Activated T-cell treated with anti-CD3 and anti-CD28 coated beads for 24 hours (primary cell): Measurements from ENCODE around the gene LRP1.

ENCODE experiments used
- DNase-seq: peaks from one replicate; pipeline ENCODE4 v3.0.0-alpha.2; 2020; ENCODE audit warnings: low read depth

Gene LRP1

DNA sequence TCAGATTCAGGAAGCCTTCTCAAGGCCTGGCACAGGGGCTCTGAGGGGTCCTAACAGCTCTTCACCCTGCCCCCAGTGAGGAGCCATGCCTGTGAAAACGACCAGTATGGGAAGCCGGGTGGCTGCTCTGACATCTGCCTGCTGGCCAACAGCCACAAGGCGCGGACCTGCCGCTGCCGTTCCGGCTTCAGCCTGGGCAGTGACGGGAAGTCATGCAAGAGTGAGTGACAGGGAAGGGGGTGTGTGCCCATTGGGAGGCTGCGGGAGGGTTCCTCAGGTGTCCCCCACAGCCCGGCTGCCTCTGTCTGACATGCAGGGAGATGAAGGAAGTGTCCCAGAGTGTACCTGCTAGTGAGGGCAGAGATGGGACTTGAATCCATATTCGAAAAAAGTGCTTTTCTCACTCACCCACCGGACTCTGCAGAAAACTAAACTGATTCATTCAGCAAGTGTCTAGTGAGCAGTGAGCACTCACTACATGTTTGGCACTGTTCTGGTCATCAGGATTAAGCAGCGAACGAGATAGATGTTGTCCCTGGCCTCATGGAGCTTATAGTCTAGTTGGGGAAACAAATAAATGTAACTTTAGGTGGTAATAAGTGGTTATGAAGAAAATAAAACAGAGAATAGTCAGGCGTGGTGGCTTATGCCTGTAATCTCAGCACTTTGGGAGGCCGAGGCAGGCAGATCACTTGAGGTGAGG lies 28.6 kb downstream of the LRP1 start:
- no peak for DNase-seq

DNA sequence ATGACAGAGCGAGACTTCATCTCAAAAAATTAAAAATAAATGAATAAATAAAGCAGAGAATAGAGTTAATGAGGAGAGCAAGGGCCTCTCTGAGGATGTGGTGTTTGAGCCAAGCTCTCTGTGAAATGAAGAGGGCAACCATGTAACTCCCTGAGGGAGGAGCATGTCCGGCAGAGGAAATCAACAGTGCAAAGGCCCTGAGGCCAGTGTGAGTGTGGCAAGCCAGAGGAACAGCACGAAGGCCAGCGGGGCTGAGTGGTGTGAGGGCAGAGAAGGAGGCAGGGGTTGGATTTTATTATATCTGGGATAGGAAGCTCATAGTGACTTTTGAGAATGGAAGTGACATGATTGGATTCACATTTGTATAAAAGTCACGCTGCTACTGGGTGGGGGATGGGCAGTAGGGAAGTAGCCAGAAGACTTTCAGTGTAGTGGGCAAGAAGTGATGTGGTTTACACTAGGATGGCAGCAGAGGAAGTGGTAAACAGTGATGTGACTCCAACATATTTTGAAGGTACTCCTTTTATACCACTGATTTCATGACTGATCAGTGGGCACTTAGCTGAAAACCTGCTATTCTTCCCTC lies 29.4 kb downstream of the LRP1 start:
- no peak for DNase-seq

DNA sequence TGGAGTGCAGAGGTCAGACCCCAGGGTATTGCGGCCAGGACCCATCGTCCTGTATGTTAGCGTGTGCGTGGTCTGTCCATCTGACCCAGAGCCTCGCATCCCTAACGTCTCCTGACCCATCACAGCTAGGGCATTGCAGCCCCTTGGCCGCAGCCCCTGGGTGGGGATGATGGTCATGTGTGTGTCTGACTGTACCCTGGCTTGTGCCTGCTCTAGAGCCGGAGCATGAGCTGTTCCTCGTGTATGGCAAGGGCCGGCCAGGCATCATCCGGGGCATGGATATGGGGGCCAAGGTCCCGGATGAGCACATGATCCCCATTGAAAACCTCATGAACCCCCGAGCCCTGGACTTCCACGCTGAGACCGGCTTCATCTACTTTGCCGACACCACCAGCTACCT lies 29.9 kb downstream of the LRP1 start:
- no peak for DNase-seq

DNA sequence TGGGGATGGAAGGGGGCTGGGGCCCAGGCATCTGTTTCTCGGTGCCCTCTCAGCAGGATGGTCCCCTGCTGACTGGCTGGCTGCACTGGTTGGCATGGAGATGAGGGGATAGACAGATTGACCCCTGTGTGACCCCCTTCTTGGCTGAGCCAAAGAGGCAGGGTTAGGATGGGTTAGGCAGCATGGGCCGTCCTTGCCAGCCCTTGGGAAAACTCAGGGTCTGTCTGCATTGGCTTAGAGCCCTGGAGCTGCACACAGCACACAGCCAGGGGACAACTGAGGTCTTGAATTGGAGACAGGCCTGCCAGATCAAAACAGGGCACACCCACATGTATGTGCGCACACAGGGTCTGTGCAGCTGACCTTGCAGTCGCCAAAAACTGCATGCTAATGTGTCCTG lies 30.4 kb downstream of the LRP1 start:
- DNase-seq: no peak

DNA sequence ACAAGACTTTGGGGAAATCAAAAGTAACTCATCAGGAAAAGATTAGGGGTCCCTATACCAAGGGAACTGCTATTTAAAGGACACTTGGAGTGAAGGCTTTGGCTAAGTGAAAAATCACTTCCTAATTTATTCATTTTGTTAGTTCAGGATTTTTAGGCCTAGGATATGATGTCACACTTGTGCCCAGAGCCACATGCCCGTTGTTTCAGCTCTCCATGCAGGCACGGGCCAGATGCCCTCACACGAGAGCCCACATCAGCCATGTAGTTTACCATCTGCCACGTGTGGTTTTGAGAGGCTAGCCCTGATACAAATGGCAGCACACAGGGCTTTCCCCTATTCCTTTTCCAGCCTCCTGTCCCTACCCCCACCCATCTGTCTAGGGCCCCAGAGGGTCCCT lies 31.0 kb downstream of the LRP1 start:
- no peak for DNase-seq

DNA sequence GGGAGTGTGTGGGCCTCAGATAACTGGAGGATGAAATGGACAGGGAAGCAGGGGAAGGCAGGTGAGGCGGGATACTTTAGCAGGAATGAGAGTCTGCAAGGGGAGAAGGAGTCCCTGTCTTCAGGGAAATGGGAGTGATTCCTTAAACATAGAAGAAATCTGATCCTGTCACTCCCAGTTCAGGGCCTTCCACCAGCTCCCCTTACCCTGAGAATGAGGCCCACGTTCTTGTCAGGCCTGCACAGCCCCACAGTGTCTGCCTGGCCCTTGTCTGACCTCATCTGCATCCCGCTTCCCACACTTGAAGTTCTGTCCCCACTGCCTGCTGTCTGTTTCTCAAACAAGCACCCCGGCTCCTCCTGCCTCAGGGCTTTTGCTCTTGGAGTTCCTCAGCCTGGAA lies 31.8 kb downstream of the LRP1 start:
- DNase-seq: no peak

DNA sequence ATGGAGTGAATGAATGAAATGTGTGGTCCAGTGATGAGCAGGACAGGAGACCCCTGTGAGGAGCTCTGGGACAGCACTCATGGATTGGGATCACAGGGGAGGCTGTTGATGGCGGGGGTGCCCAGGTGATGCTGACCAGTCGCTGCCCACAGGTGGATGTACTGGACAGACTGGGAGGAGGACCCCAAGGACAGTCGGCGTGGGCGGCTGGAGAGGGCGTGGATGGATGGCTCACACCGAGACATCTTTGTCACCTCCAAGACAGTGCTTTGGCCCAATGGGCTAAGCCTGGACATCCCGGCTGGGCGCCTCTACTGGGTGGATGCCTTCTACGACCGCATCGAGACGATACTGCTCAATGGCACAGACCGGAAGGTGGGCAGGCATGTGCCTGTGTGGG lies 32.5 kb downstream of the LRP1 start:
- DNase-seq: no peak

DNA sequence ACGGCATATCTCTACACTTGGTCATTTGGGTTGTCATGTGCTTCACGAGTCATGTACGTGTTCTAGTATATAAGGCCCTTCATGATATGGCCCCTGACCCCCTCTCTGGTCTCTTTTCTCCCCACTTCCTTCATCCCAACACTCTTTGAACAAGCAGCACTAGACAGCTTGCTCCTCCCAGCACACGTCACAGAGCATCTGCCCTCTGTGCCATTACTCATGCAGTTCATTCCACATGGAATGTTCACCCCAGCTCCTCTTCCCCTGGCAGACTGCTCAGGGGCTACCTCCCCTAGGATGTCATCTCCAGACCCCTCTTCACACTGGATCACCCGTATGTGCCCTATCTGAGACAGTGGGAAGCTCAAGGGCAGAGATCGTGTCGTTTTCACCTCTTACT lies 33.2 kb downstream of the LRP1 start:
- no peak for DNase-seq

DNA sequence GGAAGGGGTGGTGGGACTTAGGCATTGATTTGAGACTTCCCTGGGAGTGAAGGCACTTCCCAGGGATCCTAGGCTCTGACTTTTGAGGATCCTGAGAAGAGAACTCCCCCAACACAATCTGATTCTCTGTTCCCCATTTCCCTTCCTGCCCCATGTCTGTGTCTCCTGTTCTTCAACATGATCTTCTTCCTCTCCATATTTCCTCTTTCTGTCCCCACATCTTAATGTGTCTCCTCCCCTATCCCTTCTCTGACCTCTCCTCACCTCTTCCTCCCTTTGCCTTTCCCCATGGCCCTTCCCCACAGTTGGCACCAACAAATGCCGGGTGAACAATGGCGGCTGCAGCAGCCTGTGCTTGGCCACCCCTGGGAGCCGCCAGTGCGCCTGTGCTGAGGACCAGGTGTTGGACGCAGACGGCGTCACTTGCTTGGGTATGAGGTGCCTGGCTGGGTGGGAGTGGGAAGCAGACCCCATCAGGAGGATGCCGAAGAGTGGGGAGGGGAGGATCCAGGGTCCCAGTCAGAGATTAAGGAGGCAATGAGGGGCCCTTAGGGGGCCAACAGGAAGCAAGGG lies 34.4 kb downstream of the LRP1 start:
- DNase-seq: no peak

DNA sequence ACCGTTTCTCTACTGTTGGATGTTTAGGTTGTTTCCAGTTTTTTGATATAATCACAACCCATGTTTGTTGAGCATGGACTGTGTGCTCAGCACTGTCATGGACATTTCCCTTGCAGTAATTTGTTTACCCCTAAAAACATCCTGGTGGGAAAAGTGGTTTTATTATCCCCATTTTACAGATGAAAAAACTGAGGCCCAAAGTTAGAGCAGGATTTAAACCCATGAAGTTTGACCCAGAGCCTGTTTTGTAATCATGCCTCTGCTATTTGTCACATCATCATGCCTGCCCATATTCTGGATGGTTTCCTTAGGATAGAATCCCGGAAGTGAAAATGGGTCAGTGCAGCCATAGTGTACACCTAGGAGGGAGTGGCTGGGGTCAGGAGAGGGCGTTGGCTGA lies 36.2 kb downstream of the LRP1 start:
- DNase-seq: no peak

DNA sequence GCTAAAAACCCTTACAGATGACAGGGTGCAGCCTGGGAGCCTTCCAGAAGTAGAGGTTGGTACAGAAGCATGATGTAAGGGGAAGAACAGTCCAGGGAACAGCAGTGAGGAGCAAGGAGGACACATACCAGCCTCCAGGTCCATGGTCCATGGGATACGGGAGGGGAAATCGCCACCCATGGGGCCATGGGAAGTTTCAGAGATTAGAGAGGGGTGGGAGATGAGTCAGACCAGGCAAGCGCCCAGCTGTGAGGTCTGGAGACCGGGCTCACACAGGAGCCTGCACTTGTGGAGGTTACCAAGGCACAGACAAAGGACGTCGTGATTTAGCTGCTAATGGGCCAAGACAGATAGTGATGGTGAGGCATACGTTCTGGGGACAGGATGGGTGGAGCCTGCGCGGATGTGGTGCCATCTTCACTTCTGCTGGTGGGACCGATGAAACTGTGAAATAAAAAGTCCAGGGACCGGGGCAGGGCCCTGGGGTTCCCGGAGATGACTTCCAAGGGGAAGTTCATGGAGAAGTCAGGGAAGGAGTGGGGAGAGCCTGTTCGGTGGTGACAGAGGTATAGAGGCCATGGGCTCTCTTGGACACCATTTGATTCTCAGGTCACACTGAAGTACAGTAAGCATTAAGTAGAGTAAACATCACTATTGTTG lies 36.8 kb downstream of the LRP1 start:
- no peak for DNase-seq

DNA sequence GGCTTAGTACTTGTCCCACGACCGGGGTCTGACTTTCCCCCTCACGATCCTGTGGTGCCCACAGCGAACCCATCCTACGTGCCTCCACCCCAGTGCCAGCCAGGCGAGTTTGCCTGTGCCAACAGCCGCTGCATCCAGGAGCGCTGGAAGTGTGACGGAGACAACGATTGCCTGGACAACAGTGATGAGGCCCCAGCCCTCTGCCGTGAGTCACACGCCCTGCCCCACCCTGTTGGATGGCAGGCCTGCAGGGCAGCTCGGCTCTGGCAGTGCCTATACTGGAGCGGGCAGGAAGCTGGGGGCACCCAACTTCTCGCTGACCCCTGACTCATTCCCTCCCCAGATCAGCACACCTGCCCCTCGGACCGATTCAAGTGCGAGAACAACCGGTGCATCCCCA lies 37.5 kb downstream of the LRP1 start:
- no peak for DNase-seq

DNA sequence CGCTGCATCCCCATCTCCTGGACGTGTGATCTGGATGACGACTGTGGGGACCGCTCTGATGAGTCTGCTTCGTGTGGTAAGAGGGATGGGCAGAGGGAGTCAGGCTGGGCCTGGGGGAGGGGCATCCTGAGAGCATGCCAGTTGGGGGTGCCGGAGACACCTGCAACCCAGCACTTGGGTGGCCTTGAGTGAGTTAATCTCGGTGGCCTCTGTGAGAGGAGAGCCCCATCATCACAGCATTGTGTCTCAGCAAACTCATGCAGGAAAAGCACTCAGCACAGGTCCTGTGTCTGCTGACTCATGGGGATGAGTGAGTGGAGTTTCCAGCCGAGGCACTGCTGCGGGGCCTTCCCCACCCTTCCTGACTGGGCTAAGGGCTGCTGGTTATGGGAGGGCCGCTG lies 38.7 kb downstream of the LRP1 start:
- peak; percentile 52 for DNase-seq

DNA sequence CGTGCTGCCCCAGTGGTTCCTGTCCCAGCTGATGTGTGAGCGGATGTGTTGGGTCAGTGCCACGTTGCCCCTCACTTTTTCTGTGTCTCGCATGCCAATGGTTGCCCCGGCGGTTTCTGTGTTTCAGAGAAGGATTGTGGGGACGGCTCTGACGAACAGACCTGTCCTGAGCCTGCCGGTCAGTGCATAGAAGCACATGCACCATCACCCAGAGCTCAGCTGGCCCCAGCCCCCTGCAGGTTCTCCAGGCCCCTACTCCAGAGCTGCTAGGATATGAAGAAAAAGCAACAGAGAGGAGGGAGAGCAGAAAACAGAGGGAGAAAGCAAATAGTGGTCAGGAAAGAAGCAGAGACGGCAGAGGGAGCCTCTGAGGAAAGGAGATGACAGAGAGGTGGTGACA lies 39.8 kb downstream of the LRP1 start:
- no peak for DNase-seq

DNA sequence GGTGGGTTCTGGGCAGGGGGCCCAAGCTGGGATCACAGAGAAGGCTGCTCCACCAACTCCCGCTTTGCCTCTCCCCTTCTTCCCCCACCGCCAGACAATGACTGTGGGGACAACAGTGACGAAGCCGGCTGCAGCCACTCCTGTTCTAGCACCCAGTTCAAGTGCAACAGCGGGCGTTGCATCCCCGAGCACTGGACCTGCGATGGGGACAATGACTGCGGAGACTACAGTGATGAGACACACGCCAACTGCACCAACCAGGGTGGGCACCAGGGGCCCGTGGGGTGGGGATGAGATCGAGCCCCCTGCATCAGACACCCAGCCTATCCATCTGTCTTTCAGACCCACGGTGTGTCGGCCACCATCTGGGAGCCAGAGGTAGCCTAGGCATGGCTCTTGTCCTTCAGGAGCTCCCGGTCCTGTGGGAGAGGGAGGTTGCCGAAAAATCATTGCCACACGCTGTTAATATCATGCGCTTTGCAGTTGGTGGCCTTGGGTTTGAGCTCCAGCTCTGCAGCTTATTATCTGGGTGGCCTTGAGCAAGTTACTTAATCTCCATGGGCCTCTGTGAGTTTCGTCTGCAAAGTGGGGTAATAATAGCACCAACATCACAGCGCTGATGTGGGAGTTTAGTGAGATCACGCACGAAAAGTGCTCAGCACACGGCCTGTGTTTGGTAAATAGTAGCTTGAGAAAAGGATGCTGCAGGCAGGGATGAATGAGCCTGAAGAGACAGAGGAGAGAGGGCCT lies 40.9 kb downstream of the LRP1 start:
- no peak for DNase-seq

DNA sequence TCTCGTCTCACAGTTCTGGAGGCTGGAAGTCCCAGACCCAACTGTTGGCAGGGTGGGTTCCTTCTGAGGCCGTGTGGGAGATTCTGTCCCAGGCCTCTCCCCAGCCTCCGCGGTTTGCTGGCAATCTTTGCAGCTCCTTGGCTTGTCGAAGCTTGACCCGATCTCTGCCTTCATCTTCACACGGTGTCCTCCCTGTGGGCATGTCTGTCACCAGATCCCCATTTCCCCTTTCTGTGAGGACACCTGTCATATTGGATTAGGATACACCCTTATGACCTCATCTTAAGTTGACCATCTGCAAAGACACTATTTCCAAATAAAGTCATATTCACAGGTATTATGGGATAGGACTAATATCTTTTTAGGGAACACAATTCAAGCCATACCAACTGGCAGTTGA lies 41.7 kb downstream of the LRP1 start:
- DNase-seq: no peak

DNA sequence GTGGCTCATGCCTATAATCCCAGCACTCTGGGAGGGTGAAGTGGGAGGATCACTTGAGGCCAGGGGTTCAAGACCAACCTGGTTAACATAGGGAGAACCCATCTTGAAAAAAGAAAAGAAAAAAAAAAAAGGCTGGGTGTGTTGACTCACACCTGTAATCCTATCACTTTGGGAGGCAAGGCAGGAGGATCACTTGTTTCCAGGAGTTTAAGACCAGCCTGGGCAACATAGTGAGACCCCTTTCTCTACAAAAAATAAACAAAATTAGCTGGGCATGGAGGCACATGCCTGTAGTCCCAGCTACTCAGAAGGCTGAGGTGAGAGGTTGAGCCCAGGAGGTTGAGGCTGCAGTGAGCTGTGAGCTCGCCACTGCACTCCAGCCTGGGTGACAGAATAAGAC lies 42.1 kb downstream of the LRP1 start:
- DNase-seq: no peak

DNA sequence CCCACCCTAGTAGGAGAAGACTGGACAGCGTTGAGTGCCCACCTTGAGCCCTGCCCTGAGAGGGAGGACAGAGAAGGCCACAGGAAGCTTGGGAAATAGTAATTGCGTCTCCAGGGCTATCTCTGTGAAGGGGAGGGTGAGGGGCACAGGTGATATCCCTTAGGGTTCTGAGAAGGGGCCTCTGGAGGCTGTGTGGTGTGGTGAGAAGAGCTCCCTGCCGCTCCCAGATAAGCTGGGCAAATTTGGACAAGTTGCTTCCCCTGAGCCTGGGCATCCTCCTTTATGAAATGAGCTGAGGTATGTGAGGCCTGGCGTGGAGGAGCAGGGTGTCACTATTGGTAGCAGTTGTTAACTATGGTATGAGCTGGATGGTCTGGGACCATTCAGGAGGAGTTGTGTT lies 42.6 kb downstream of the LRP1 start:
- DNase-seq: no peak

DNA sequence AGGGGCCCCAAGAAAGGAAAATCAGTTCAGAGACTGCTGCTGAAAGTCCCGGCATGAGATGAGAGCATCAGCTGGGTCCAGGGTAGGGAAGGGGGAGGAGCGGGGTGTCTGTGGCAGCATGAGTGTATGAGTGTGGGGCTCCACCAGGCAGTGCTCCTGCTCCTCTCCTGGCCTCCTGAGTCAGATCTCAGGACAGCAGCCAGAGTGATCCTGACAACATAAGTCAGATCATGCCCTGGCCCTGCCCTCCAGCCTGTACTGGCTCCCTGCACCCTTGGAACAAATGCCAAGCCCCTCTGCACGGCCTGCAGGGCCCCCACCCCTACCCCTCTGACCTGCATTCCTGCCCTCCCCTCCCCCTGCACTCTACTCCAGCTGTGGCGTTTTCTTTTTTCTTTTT lies 43.4 kb downstream of the LRP1 start:
- no peak for DNase-seq

DNA sequence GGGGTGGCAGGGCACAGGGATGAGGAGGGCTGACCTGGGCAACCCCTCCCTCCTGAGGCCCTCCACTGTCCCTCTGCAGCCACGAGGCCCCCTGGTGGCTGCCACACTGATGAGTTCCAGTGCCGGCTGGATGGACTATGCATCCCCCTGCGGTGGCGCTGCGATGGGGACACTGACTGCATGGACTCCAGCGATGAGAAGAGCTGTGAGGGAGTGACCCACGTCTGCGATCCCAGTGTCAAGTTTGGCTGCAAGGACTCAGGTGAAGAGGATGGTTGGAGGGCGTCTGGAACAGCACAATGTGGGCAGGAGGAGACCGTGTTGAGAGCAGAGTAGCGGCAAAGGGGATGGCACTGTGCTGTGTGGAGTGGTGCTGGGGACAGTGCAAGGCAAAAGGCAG lies 44.8 kb downstream of the LRP1 start:
- DNase-seq: peak; percentile 7

DNA sequence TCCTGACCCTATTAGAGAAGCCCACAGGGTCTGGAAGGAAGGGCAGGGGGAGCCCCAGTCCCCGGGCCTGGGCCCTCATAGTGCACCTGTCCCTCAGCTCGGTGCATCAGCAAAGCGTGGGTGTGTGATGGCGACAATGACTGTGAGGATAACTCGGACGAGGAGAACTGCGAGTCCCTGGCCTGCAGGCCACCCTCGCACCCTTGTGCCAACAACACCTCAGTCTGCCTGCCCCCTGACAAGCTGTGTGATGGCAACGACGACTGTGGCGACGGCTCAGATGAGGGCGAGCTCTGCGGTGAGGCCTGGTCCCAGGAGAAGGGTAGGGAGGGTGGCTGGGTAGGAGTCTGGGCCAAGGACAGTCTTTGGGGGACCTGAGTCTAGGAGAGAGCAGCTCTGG lies 45.4 kb downstream of the LRP1 start:
- DNase-seq: no peak

DNA sequence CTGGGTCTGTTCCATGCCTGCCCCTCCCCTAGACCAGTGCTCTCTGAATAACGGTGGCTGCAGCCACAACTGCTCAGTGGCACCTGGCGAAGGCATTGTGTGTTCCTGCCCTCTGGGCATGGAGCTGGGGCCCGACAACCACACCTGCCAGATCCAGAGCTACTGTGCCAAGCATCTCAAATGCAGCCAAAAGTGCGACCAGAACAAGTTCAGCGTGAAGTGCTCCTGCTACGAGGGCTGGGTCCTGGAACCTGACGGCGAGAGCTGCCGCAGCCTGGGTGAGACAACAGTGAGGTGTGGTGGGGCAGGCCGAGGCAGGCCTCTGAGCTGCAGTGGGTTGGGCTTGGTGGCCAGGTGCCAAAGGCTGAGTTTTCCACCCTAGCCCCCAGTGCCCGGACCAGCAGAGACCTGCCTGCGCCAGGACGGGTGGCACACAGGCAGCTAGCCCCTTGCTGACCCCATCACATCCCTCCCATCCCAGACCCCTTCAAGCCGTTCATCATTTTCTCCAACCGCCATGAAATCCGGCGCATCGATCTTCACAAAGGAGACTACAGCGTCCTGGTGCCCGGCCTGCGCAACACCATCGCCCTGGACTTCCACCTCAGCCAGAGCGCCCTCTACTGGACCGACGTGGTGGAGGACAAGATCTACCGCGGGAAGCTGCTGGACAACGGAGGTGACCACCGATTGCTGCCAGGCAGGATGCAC lies 47.3 kb downstream of the LRP1 start:
- peak; percentile 9 for DNase-seq
